Nephron (organoid): ENCODE measurements around the gene ACAA2.
"Not testable (repeated sequence)": the region's sequence is repeated elsewhere in the genome, so short reads cannot be mapped to it uniquely, and the experiment has no call there.

Source experiments
- H3K27ac Mint-ChIP-seq, 3 experiments: 2 replicates each; pipeline ENCODE4 v1.8.0; 2020; ENCODE audit warnings: mixed read lengths in 3 of 3, mild to moderate bottlenecking in 2 of 3, moderate library complexity in 1 of 3
- H3K27me3 Mint-ChIP-seq: 2 replicates; pipeline ENCODE4 v1.8.0; 2021; ENCODE audit warnings: low read depth, mild to moderate bottlenecking, moderate library complexity, mixed read lengths
- H3K36me3 Mint-ChIP-seq: 2 replicates; pipeline ENCODE4 v1.8.0; 2020; ENCODE audit warnings: low read depth, mixed read lengths
- H3K4me1 Mint-ChIP-seq: 2 replicates; pipeline ENCODE4 v1.8.0; 2020; ENCODE audit warnings: mixed read lengths
- H3K4me3 Mint-ChIP-seq, 3 experiments: 2 replicates each; pipeline ENCODE4 v1.8.0; 2020; ENCODE audit warnings: mild to moderate bottlenecking in 3 of 3, mixed read lengths in 3 of 3, moderate library complexity in 2 of 3
- H3K9me3 Mint-ChIP-seq: 2 replicates; pipeline ENCODE4 v1.8.0; 2020; ENCODE audit warnings: mixed read lengths
- CTCF ChIP-seq, 3 experiments: fragments of 200-600 bp; sonication (generic); IDR thresholded peaks; one replicate each; pipeline ENCODE4 v1.5.0; 2021; ENCODE audit warnings: antibody characterized with exemption in 3 of 3; ENCODE audit not compliant: unreplicated experiment in 3 of 3

ACAA2 gene

GRCh38 chr18:49804096-49804495, 9.2 kb downstream of the ACAA2 start:
- Mint-ChIP-seq H3K36me3 (peaks cover 79% of the 10 kb centered on the region), H3K9me3 (peaks cover 25% of the 10 kb centered on the region), H3K27me3 (no peaks in the 10 kb centered on the region), H3K4me1 (no peaks in the 10 kb centered on the region), H3K4me3 (no peak overlapping the region), H3K27ac (no peak overlapping the region)
- no peak for TF ChIP-seq CTCF (IDR thresholded peaks at IDR 0.05; ENCODE audit: unreplicated experiment in 3 of 3)

GRCh38 chr18:49802623-49803022, 10.7 kb downstream of the ACAA2 start:
- Mint-ChIP-seq H3K36me3 (peaks cover 77% of the 10 kb centered on the region), H3K4me1 (no peaks in the 10 kb centered on the region), H3K9me3 (peaks cover 17% of the 10 kb centered on the region), H3K27me3 (no peaks in the 10 kb centered on the region), H3K27ac (no peak overlapping the region), H3K4me3 (no peak overlapping the region)
- no peak for TF ChIP-seq CTCF (IDR thresholded peaks at IDR 0.05; ENCODE audit: unreplicated experiment in 3 of 3)

GRCh38 chr18:49800491-49800890, 12.8 kb downstream of the ACAA2 start:
- not testable (repeated sequence) for H3K4me3 Mint-ChIP-seq, H3K27ac Mint-ChIP-seq, H3K9me3 Mint-ChIP-seq, H3K4me1 Mint-ChIP-seq, H3K27me3 Mint-ChIP-seq
- H3K36me3 Mint-ChIP-seq: peaks cover 78% of the 10 kb centered on the region

- H3K27me3 Mint-ChIP-seq, H3K4me3 Mint-ChIP-seq: not testable (repeated sequence)
These were observed 13.5 kb downstream of the ACAA2 start for GRCh38 chr18:49799806-49800205.

GRCh38 chr18:49798001-49798400, 15.3 kb downstream of the ACAA2 start:
- TF ChIP-seq CTCF (IDR thresholded peaks at IDR 0.05; ENCODE audit: unreplicated experiment in 3 of 3): no peak
- H3K27me3 Mint-ChIP-seq: no peaks in the 10 kb centered on the region
- peaks cover 85% of the 10 kb centered on the region for H3K36me3 Mint-ChIP-seq
- no peak overlapping the region for H3K4me3 Mint-ChIP-seq
- H3K4me1 Mint-ChIP-seq: peaks cover 6% of the 10 kb centered on the region
- H3K9me3 Mint-ChIP-seq: peaks cover 5% of the 10 kb centered on the region
- H3K27ac Mint-ChIP-seq: peak overlapping the region; percentile 9 to 28 (median 21)

More at GRCh38 chr18:49799806-49800205, 13.5 kb downstream of the ACAA2 start:
- H3K4me1 Mint-ChIP-seq, H3K9me3 Mint-ChIP-seq, H3K27ac Mint-ChIP-seq: not testable (repeated sequence)
- peaks cover 83% of the 10 kb centered on the region for H3K36me3 Mint-ChIP-seq

- no peak overlapping the region for H3K4me3 Mint-ChIP-seq
- H3K27ac Mint-ChIP-seq: peak overlapping the region; percentile 10 to 86 (median 53)
- H3K36me3 Mint-ChIP-seq: peaks cover 86% of the 10 kb centered on the region
- peaks cover 5% of the 10 kb centered on the region for H3K9me3 Mint-ChIP-seq
- peaks cover 6% of the 10 kb centered on the region for H3K4me1 Mint-ChIP-seq
- no peaks in the 10 kb centered on the region for H3K27me3 Mint-ChIP-seq
- no peak for TF ChIP-seq CTCF (IDR thresholded peaks at IDR 0.05; ENCODE audit: unreplicated experiment in 3 of 3)
These were observed 17.5 kb downstream of the ACAA2 start for GRCh38 chr18:49795612-49796552.

GRCh38 chr18:49794743-49795142, 18.6 kb downstream of the ACAA2 start:
- peaks cover 6% of the 10 kb centered on the region for H3K4me1 Mint-ChIP-seq
- H3K9me3 Mint-ChIP-seq: peaks cover 5% of the 10 kb centered on the region
- peaks cover 90% of the 10 kb centered on the region for H3K36me3 Mint-ChIP-seq
- peak overlapping the region; percentile 10 to 86 (median 68) for H3K27ac Mint-ChIP-seq
- TF ChIP-seq CTCF (IDR thresholded peaks at IDR 0.05; ENCODE audit: unreplicated experiment in 3 of 3): no peak
- H3K4me3 Mint-ChIP-seq: no peak overlapping the region
- no peaks in the 10 kb centered on the region for H3K27me3 Mint-ChIP-seq

- H3K27ac Mint-ChIP-seq: peak overlapping the region; percentile 79 to 97 (median 88)
- H3K4me3 Mint-ChIP-seq: not testable (repeated sequence)
These were observed 23.7 kb downstream of the ACAA2 start for GRCh38 chr18:49789560-49790134.

More at GRCh38 chr18:49789560-49790134, 23.7 kb downstream of the ACAA2 start:
- not testable (repeated sequence) for H3K4me1 Mint-ChIP-seq, H3K27me3 Mint-ChIP-seq, H3K9me3 Mint-ChIP-seq
- H3K36me3 Mint-ChIP-seq: peaks cover 78% of the 10 kb centered on the region
